T1000 (cell line): ENCODE results near the gene KIR2DL3.

Experiments
- DNase-seq: peaks from one replicate; lab custom pipeline; 2025; ENCODE audit warnings: mixed read lengths; lab: John Stamatoyannopoulos, UW

The KIR2DL3 gene

GRCh38 chr19:54792814-54793213 is 54.5 kb downstream of the KIR2DL3 start:
- no peak for DNase-seq

GRCh38 chr19:54795758-54796157 is 57.4 kb downstream of the KIR2DL3 start:
- no peak for DNase-seq
